ENCODE data around the gene FBXO10.

The FBXO10 gene

DNA sequence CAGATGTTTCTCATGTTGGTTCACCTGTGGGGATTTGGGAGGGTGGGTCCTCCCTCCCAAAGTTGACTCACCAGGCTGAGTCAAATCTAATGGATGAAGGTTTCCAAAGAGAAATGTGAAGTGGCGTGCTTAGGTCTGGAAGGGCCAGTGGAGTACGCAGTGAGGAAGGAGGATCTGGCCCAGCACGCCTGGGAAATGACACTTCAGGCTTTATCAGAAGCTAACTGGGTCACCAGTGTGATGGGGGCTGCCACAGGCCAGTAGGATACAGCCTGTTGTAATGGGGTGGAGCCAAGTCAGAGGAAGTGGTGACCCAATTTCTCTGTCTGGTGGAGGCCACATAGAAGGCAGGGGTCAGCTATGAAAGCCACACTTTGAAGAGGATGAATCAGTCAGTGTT, 72.4 kb downstream of the FBXO10 start:
- H3K27me3 ChIP-seq (ENCODE audit: control insufficient read depth, insufficient read depth, low read length, poor library complexity, severe bottlenecking), result no peaks in the 10 kb centered on the region
- H3K27ac ChIP-seq (ENCODE audit: insufficient read depth, low read depth, low read length, poor library complexity, severe bottlenecking), result no peak overlapping the region
- H3K9me3 ChIP-seq (ENCODE audit: control insufficient read depth, low read length), result no peaks in the 10 kb centered on the region
- no peak overlapping the region for H3K4me3 ChIP-seq (ENCODE audit: insufficient read depth, low read depth, low read length)
- peaks cover 24% of the 10 kb centered on the region for H3K36me3 ChIP-seq (ENCODE audit: control insufficient read depth, insufficient read depth, low read length)
- 95 to 96% methylated on average over 3 of the region's 3 CpGs for WGBS, 2 experiments
- no peaks in the 10 kb centered on the region for H3K4me1 ChIP-seq (ENCODE audit: control insufficient read depth, insufficient read depth, low read length)

DNA sequence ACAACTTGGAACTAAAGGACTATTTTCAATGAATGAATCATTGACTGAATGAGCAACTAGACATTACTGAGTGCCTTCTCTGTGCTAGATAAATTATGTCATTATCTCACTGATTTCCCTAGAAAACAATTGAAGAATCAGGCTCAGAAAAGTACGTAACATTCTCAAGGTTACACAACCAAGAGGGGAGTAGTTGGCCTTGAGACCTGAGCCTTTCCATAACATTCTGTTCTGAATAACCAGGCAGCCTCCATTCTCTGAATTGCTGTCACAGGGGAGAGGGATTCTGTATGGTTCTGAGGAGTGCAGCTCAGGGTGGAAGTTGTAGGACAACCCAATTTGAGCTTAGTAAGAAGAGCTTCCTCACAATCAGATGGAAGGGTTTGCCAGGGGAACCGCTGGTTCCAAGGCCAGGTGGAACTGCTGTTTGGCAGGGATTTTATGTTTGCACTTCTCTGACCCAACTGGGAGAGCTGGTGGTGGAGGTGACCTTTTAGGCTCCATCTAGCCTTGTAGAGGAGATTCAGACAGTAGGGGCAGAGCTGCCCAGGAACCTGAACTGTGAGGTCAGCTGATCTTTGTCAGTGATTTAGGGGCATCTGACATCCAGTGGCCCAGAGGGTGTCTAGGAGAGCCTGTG, 74.1 kb downstream of the FBXO10 start:
- H3K27ac ChIP-seq (ENCODE audit: insufficient read depth, low read depth, low read length, poor library complexity, severe bottlenecking), result no peak overlapping the region
- 72 to 81% methylated on average over 2 of the region's 2 CpGs for WGBS, 2 experiments
- no peaks in the 10 kb centered on the region for H3K4me1 ChIP-seq (ENCODE audit: control insufficient read depth, insufficient read depth, low read length)
- no peaks in the 10 kb centered on the region for H3K9me3 ChIP-seq (ENCODE audit: control insufficient read depth, low read length)
- no peak overlapping the region for H3K4me3 ChIP-seq (ENCODE audit: insufficient read depth, low read depth, low read length)
- H3K27me3 ChIP-seq (ENCODE audit: control insufficient read depth, insufficient read depth, low read length, poor library complexity, severe bottlenecking), result no peaks in the 10 kb centered on the region
- peaks cover 32% of the 10 kb centered on the region for H3K36me3 ChIP-seq (ENCODE audit: control insufficient read depth, insufficient read depth, low read length)

DNA sequence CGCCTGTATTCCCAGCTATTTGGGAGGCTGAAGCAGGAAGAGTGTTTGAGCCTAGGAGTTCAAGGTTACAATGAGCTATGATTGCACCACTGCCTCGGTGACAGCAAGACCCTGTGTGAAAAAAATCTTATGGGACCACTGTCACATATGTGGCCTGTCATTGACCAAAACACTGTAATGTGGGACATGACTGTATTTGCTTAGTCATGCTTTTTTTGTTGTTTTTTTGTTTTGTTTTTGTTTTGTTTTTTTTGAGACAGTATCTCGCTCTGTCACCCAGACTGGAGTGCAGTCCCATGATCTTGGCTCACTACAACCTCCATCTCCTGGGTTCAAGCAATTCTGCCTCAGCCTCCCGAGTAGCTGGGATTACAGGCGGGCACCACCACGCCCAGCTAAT, 76.9 kb downstream of the FBXO10 start:
- Histone ChIP-seq H3K9me3 (ENCODE audit: control insufficient read depth, low read length) (no peaks in the 10 kb centered on the region), H3K4me3 (ENCODE audit: insufficient read depth, low read depth, low read length) (no peak overlapping the region), H3K36me3 (ENCODE audit: control insufficient read depth, insufficient read depth, low read length) (peaks cover 45% of the 10 kb centered on the region), H3K27me3 (ENCODE audit: control insufficient read depth, insufficient read depth, low read length, poor library complexity, severe bottlenecking) (no peaks in the 10 kb centered on the region), H3K27ac (ENCODE audit: insufficient read depth, low read depth, low read length, poor library complexity, severe bottlenecking) (no peak overlapping the region), H3K4me1 (ENCODE audit: control insufficient read depth, insufficient read depth, low read length) (no peaks in the 10 kb centered on the region)
- 84 to 87% methylated on average over 6 of the region's 6 CpGs for WGBS, 2 experiments

DNA sequence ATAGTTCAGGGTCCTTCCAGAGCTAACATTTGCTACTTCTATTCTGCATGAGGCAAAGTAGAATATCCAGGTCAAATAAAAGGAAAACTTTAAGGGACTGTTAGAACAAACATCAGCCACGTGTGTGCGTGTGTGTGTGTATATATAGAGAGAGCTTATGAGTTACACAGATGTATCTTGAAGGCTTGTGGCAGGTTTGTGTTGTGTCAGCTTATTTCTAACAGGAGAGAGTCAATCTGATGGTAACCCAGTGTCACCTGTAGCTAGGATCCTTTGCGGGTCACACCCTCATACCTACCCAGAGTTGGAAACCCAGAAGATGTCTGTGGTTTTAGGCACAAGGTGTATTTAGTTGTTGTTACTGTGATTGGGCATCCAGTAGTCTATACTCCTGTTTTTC, 77.7 kb downstream of the FBXO10 start:
- no peak overlapping the region for H3K4me3 ChIP-seq (ENCODE audit: insufficient read depth, low read depth, low read length)
- H3K9me3 ChIP-seq (ENCODE audit: control insufficient read depth, low read length), result no peaks in the 10 kb centered on the region
- no peak overlapping the region for H3K27ac ChIP-seq (ENCODE audit: insufficient read depth, low read depth, low read length, poor library complexity, severe bottlenecking)
- H3K36me3 ChIP-seq (ENCODE audit: control insufficient read depth, insufficient read depth, low read length), result peaks cover 48% of the 10 kb centered on the region
- 48 to 57% methylated on average over 3 of the region's 3 CpGs for WGBS, 2 experiments
- H3K4me1 ChIP-seq (ENCODE audit: control insufficient read depth, insufficient read depth, low read length), result no peaks in the 10 kb centered on the region
- H3K27me3 ChIP-seq (ENCODE audit: control insufficient read depth, insufficient read depth, low read length, poor library complexity, severe bottlenecking), result no peaks in the 10 kb centered on the region

DNA sequence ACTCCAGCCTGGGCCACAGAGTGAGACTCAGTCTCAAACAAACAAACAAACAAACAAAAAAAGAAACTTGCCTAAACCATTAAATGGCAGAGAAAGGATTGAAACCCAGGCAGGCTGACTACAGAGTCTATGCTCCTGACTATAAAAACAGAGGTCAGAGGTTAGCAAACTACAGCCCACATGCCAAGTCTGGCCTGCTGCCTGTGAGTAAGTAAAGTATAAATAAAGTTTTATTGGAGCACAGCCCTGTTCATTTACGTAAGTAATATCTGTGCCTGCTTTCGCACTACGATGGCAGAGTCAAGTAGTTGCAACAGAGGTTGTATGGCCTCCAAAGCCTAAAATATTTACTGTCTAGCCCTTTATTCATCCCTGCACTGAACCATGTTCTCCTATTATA, 78.9 kb downstream of the FBXO10 start:
- H3K27ac ChIP-seq (ENCODE audit: insufficient read depth, low read depth, low read length, poor library complexity, severe bottlenecking), result no peak overlapping the region
- H3K4me3 ChIP-seq (ENCODE audit: insufficient read depth, low read depth, low read length), result no peak overlapping the region
- H3K4me1 ChIP-seq (ENCODE audit: control insufficient read depth, insufficient read depth, low read length), result no peaks in the 10 kb centered on the region
- 94 to 95% methylated on average over 3 of the region's 3 CpGs for WGBS, 2 experiments
- H3K27me3 ChIP-seq (ENCODE audit: control insufficient read depth, insufficient read depth, low read length, poor library complexity, severe bottlenecking), result no peaks in the 10 kb centered on the region
- no peaks in the 10 kb centered on the region for H3K9me3 ChIP-seq (ENCODE audit: control insufficient read depth, low read length)
- H3K36me3 ChIP-seq (ENCODE audit: control insufficient read depth, insufficient read depth, low read length), result peaks cover 51% of the 10 kb centered on the region

DNA sequence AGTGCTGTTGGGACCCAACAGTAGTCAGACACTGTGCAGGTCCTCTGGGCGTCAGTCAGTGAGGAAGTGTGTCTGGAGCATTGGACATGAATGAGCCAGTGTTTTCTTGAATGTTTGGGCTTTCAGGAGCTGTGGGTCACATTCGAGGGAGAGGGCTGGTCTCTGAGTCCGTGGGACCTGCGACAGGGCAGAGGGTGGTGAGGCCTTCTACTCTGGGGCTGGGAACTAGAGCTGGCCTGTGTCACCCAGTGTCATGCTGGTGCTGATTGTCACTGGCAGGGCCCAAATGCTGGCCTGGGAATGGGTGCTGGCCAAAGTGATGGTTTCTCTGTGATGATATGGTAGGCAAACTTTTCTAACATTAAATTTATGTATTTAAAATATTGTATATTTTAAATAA, 80.2 kb downstream of the FBXO10 start:
- H3K27me3 ChIP-seq (ENCODE audit: control insufficient read depth, insufficient read depth, low read length, poor library complexity, severe bottlenecking), result no peaks in the 10 kb centered on the region
- H3K4me1 ChIP-seq (ENCODE audit: control insufficient read depth, insufficient read depth, low read length), result no peaks in the 10 kb centered on the region
- H3K36me3 ChIP-seq (ENCODE audit: control insufficient read depth, insufficient read depth, low read length), result peaks cover 44% of the 10 kb centered on the region
- no peaks in the 10 kb centered on the region for H3K9me3 ChIP-seq (ENCODE audit: control insufficient read depth, low read length)
- H3K27ac ChIP-seq (ENCODE audit: insufficient read depth, low read depth, low read length, poor library complexity, severe bottlenecking), result no peak overlapping the region
- WGBS, 2 experiments, result 70 to 73% methylated on average over 4 of the region's 4 CpGs
- no peak overlapping the region for H3K4me3 ChIP-seq (ENCODE audit: insufficient read depth, low read depth, low read length)

DNA sequence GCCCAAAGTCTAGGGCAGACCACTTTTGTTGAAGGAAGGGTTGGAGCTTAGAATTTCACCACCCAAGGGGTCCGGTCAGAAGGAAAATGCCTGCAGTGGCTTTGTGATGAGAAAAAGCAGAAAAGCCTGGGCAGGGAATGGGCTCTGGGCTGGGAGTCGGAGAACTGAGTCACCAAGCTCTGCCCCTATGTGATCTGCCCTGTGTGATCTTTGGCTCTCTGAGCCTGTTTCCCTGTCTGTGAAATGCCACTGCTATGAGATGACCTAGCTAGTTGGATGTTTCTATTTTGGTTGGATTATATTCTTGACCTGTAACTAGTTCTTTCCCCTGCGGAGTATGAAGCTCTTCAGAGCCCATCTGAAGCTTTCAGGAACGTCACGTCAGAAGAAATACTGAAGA, 80.6 kb downstream of the FBXO10 start:
- no peak overlapping the region for H3K4me3 ChIP-seq (ENCODE audit: insufficient read depth, low read depth, low read length)
- H3K4me1 ChIP-seq (ENCODE audit: control insufficient read depth, insufficient read depth, low read length), result no peaks in the 10 kb centered on the region
- peaks cover 44% of the 10 kb centered on the region for H3K36me3 ChIP-seq (ENCODE audit: control insufficient read depth, insufficient read depth, low read length)
- H3K27me3 ChIP-seq (ENCODE audit: control insufficient read depth, insufficient read depth, low read length, poor library complexity, severe bottlenecking), result no peaks in the 10 kb centered on the region
- WGBS, 2 experiments, result 95 to 96% methylated on average over 5 of the region's 5 CpGs
- no peaks in the 10 kb centered on the region for H3K9me3 ChIP-seq (ENCODE audit: control insufficient read depth, low read length)
- H3K27ac ChIP-seq (ENCODE audit: insufficient read depth, low read depth, low read length, poor library complexity, severe bottlenecking), result no peak overlapping the region

DNA sequence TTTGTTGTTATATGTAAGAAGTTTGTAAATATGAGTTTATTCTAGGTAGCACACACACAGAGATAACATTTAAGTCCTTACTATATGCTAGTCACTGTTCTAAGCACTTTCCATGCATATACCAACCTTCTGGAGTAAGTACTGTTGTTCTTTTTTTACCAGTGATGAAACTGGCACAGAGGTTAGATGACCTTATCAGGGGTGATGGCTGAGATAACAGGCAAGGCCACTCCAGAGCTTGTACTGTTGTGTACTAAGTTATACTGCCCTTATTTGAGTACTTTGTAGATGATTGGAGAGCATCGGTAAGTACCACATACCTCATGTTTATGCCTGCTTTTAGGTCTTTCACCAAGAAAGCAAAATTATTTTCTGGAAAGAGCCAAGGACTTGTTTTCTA, 84.2 kb downstream of the FBXO10 start:
- H3K4me3 ChIP-seq (ENCODE audit: insufficient read depth, low read depth, low read length), result no peak overlapping the region
- H3K27me3 ChIP-seq (ENCODE audit: control insufficient read depth, insufficient read depth, low read length, poor library complexity, severe bottlenecking), result no peaks in the 10 kb centered on the region
- H3K9me3 ChIP-seq (ENCODE audit: control insufficient read depth, low read length), result no peaks in the 10 kb centered on the region
- H3K27ac ChIP-seq (ENCODE audit: insufficient read depth, low read depth, low read length, poor library complexity, severe bottlenecking), result no peak overlapping the region
- WGBS, 2 experiments, result 80 to 100% methylated on average over 1 of the region's 1 CpG
- peaks cover 2% of the 10 kb centered on the region for H3K4me1 ChIP-seq (ENCODE audit: control insufficient read depth, insufficient read depth, low read length)
- peaks cover 29% of the 10 kb centered on the region for H3K36me3 ChIP-seq (ENCODE audit: control insufficient read depth, insufficient read depth, low read length)

DNA sequence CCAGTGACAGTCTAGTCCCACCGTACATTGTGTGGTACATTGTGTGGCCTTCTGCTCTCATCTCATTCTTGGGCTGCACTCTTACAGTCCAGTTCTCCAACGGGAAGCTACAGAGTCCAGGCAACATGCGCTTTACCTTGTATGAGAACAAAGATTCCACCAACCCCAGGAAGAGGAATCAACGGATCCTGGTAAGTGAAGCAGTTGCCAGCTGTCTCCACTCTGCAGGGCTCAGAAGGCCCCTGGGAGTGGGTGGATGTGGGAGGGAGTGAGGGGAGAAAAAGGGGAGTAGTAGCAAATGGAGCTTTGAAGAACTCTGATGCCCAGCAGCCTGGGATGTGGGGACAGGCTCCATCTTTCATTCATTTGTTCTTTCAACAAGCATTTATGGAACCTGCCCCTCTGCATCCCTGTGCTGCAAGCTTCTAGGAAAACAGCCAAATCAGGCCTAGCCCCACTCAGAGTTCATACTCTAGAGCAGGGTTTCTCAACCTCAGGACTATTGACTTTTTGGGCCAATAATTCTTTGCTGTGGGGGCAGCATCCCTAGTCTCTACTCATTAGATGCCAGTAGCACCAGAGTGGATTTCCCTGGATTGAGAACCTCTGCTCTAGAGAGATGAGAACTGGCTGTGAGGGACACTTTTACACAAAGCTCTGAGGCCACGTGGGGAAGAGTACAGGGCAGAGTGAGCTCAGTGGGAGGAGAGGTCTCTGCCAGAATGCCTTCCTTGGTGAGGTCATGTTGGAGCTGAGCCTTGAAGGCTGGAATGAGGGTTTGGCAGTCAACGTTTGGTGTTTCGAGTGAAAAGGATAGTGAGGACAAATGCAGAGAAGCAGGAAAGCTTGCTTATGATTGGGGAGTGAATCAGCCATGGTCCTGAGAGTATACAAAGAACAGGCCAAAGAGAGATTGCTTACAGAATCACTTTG, 89.3 kb downstream of the FBXO10 start:
- H3K27ac ChIP-seq (ENCODE audit: insufficient read depth, low read depth, low read length, poor library complexity, severe bottlenecking), result no peak overlapping the region

DNA sequence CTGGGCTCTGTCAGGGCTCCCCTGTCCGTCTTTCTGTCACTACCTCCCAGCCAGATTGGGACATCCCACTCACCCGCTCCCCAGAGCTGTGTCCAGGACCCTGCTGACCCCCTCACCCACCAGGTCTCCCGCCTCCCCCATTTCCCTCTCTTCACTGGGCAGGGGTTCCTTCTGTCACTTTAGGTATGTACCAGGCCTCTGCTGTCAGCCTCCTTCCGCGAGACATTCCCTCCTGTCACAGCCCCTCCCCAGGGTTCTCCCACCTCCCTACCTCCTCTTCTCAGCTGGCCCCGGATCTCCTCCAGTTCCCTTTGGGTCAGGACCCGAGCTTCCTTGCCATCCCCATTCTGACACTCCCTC, 89.9 kb downstream of the FBXO10 start:
- H3K36me3 ChIP-seq (ENCODE audit: control insufficient read depth, insufficient read depth, low read length), result no peaks in the 10 kb centered on the region
- WGBS, 2 experiments, result 3 to 5% methylated on average over 7 of the region's 7 CpGs
- no peaks in the 10 kb centered on the region for H3K27me3 ChIP-seq (ENCODE audit: control insufficient read depth, insufficient read depth, low read length, poor library complexity, severe bottlenecking)
- H3K4me1 ChIP-seq (ENCODE audit: control insufficient read depth, insufficient read depth, low read length), result peaks cover 10% of the 10 kb centered on the region
- H3K27ac ChIP-seq (ENCODE audit: insufficient read depth, low read depth, low read length, poor library complexity, severe bottlenecking), result no peak overlapping the region
- peak overlapping the region; percentile 82 for H3K4me3 ChIP-seq (ENCODE audit: insufficient read depth, low read depth, low read length)
- no peaks in the 10 kb centered on the region for H3K9me3 ChIP-seq (ENCODE audit: control insufficient read depth, low read length)

More for the DNA sequence above, 89.3 kb downstream of the FBXO10 start:
- peak overlapping the region; percentile 82 for H3K4me3 ChIP-seq (ENCODE audit: insufficient read depth, low read depth, low read length)
- 57 to 61% methylated on average over 7 of the region's 7 CpGs for WGBS, 2 experiments
- no peaks in the 10 kb centered on the region for H3K27me3 ChIP-seq (ENCODE audit: control insufficient read depth, insufficient read depth, low read length, poor library complexity, severe bottlenecking)
- H3K9me3 ChIP-seq (ENCODE audit: control insufficient read depth, low read length), result no peaks in the 10 kb centered on the region
- H3K4me1 ChIP-seq (ENCODE audit: control insufficient read depth, insufficient read depth, low read length), result peaks cover 10% of the 10 kb centered on the region
- no peaks in the 10 kb centered on the region for H3K36me3 ChIP-seq (ENCODE audit: control insufficient read depth, insufficient read depth, low read length)

Measured in ectodermal cell (in vitro differentiated cells).